Neuronal stem cell (in vitro differentiated cells): Measurements from ENCODE around the gene GMFB.

Source experiments
- DNase-seq: peaks from one replicate; pipeline ENCODE4 v3.0.0-alpha.2; 2013; ENCODE audit warnings: low spot score
- H2AFZ ChIP-seq: one replicate; pipeline ENCODE4 v1.6.1; 2013; ENCODE audit warnings: mild to moderate bottlenecking, low read length, inconsistent platforms
- H2AK5ac ChIP-seq: 2 replicates; pipeline ENCODE4 v1.6.1; 2013; ENCODE audit warnings: low read depth, mild to moderate bottlenecking, inconsistent platforms, low read length, moderate library complexity, mixed read lengths
- H2BK120ac ChIP-seq: 2 replicates; pipeline ENCODE4 v1.6.1; 2013; ENCODE audit warnings: low read depth, mild to moderate bottlenecking, inconsistent platforms, low read length, moderate library complexity, mixed read lengths
- H2BK12ac ChIP-seq: one replicate; pipeline ENCODE4 v1.6.1; 2013; ENCODE audit warnings: low read length, inconsistent platforms
- H2BK15ac ChIP-seq: 2 replicates; pipeline ENCODE4 v1.6.1; 2013; ENCODE audit warnings: mild to moderate bottlenecking, low read length, inconsistent platforms, mixed read lengths
- H2BK5ac ChIP-seq: one replicate; pipeline ENCODE4 v1.6.1; 2013; ENCODE audit warnings: inconsistent platforms, mild to moderate bottlenecking, low read length, moderate library complexity
- H3K14ac ChIP-seq: one replicate; pipeline ENCODE4 v1.6.1; 2013; ENCODE audit warnings: low read length, inconsistent platforms
- H3K18ac ChIP-seq: 2 replicates; pipeline ENCODE4 v1.6.1; 2013; ENCODE audit warnings: low read length, inconsistent platforms
- H3K23ac ChIP-seq: 2 replicates; pipeline ENCODE4 v1.6.1; 2013; ENCODE audit warnings: low read depth, mild to moderate bottlenecking, mixed read lengths, low read length, inconsistent platforms; ENCODE audit not compliant: poor library complexity
- H3K27ac ChIP-seq: replicated peaks from 3 replicates; pipeline ENCODE4 v1.5.1; 2013; ENCODE audit warnings: low read length, inconsistent platforms
- H3K27me3 ChIP-seq, 3 experiments: 2 replicates each; pipeline ENCODE4 v1.6.1; 2013; ENCODE audit warnings: low read length in 3 of 3, mild to moderate bottlenecking in 2 of 3, inconsistent platforms in 1 of 3, low read depth in 1 of 3, mixed read lengths in 1 of 3, moderate library complexity in 1 of 3; ENCODE audit not compliant: control insufficient read depth in 3 of 3, insufficient read depth in 3 of 3
- H3K36me3 ChIP-seq, 2 donors: replicated peaks in 1 of 2; 2 replicates each; pipeline ENCODE4 v1.6.1; 2013; ENCODE audit warnings: low read length in 2 of 2; ENCODE audit not compliant: control insufficient read depth in 2 of 2, insufficient read depth in 2 of 2
- H3K4ac ChIP-seq: 2 replicates; pipeline ENCODE4 v1.6.1; 2013; ENCODE audit warnings: inconsistent platforms, mild to moderate bottlenecking, low read length, moderate library complexity
- H3K4me1 ChIP-seq, 2 donors: 1 replicate in 1 of 2; 2 replicates in 1 of 2; pipeline ENCODE4 v1.6.1; 2013; ENCODE audit warnings: low read length in 2 of 2, low read depth in 1 of 2; ENCODE audit not compliant: control insufficient read depth in 2 of 2, insufficient read depth in 1 of 2
- H3K4me2 ChIP-seq: one replicate; pipeline ENCODE4 v1.6.1; 2013; ENCODE audit warnings: mild to moderate bottlenecking, low read length, inconsistent platforms; ENCODE audit not compliant: insufficient read depth, poor library complexity, severe bottlenecking
- H3K4me3 ChIP-seq, 2 donors: 2 replicates each; pipeline ENCODE4 v1.5.1; 2013; ENCODE audit warnings: low read length in 2 of 2, mild to moderate bottlenecking in 2 of 2, inconsistent platforms in 1 of 2, moderate library complexity in 1 of 2
- H3K79me1 ChIP-seq: one replicate; pipeline ENCODE4 v1.6.1; 2013; ENCODE audit warnings: low read depth, mild to moderate bottlenecking, inconsistent platforms, low read length, moderate library complexity
- H3K9ac ChIP-seq: one replicate; pipeline ENCODE4 v1.6.1; 2013; ENCODE audit warnings: mild to moderate bottlenecking, low read depth, low read length, inconsistent platforms; ENCODE audit not compliant: poor library complexity
- H3K9me3 ChIP-seq, 2 donors: replicated peaks in 1 of 2; 2 replicates each; pipeline versions ENCODE3 to v1.6.1; 2013; ENCODE audit warnings: low read length in 2 of 2, mild to moderate bottlenecking in 2 of 2, inconsistent platforms in 1 of 2, low read depth in 1 of 2, mixed read lengths in 1 of 2, moderate library complexity in 1 of 2; ENCODE audit not compliant: control insufficient read depth in 2 of 2, insufficient read depth in 1 of 2
- H4K8ac ChIP-seq: one replicate; pipeline ENCODE4 v1.6.1; 2013; ENCODE audit warnings: low read depth, mild to moderate bottlenecking, inconsistent platforms, low read length, moderate library complexity
- H4K91ac ChIP-seq: one replicate; pipeline ENCODE4 v1.6.1; 2013; ENCODE audit warnings: low read length, low read depth, mild to moderate bottlenecking, inconsistent platforms; ENCODE audit not compliant: poor library complexity
- WGBS, 2 donors: extraction: QIAGEN DNeasy Blood & Tissue Kit; methylation state at CpG; one replicate each; pipeline ENCODE4 v1.1.7; 2013; ENCODE audit warnings: missing lambda C conversion rate in 2 of 2, mixed read lengths in 1 of 2; ENCODE audit not compliant: insufficient read length in 2 of 2, insufficient replicate concordance in 1 of 2; ENCODE audit errors: extremely low coverage in 2 of 2; 5-methylcytosine and 5-hydroxymethylcytosine counted together

GMFB gene

GRCh38 chr14:54478636-54479215 is 10.1 kb downstream of the GMFB start:
- H2BK5ac ChIP-seq = no peak overlapping the region
- no peak overlapping the region for H2BK12ac ChIP-seq
- DNase-seq = no peak
- H2AFZ ChIP-seq = no peak overlapping the region
- H3K27me3 ChIP-seq = no peaks in the 10 kb centered on the region
- H3K4me3 ChIP-seq = no peak overlapping the region
- no peak overlapping the region for H3K4me2 ChIP-seq
- H3K18ac ChIP-seq = no peak overlapping the region
- no peak overlapping the region for H2BK15ac ChIP-seq
- H3K36me3 ChIP-seq = peaks cover 5 to 100% of the 10 kb centered on the region in 2 donors
- H3K23ac ChIP-seq = no peak overlapping the region
- no peak overlapping the region for H2AK5ac ChIP-seq
- no peaks in the 10 kb centered on the region for H3K9me3 ChIP-seq
- no peaks in the 10 kb centered on the region for H3K79me1 ChIP-seq
- no peak overlapping the region for H3K9ac ChIP-seq
- no peaks in the 10 kb centered on the region for H3K4me1 ChIP-seq
- no peak overlapping the region for H3K27ac ChIP-seq
- H4K8ac ChIP-seq = no peak overlapping the region
- H2BK120ac ChIP-seq = no peak overlapping the region
- H3K4ac ChIP-seq = no peak overlapping the region
- WGBS, 2 donors = no CpG with 5 or more reads among the region's 3 CpGs
- no peak overlapping the region for H4K91ac ChIP-seq
- no peak overlapping the region for H3K14ac ChIP-seq

- no peak overlapping the region for H2BK15ac ChIP-seq
- no peak overlapping the region for H3K14ac ChIP-seq
- H4K8ac ChIP-seq = no peak overlapping the region
- H2AK5ac ChIP-seq = no peak overlapping the region
- H3K79me1 ChIP-seq = no peaks in the 10 kb centered on the region
- H2BK12ac ChIP-seq = no peak overlapping the region
- no peak overlapping the region for H3K23ac ChIP-seq
- no peak overlapping the region for H3K4ac ChIP-seq
- H2BK120ac ChIP-seq = no peak overlapping the region
- peaks cover 0 to 11% of the 10 kb centered on the region in 2 donors for H3K4me1 ChIP-seq
- no peak overlapping the region for H2BK5ac ChIP-seq
- H3K4me3 ChIP-seq = no peak overlapping the region
- H3K36me3 ChIP-seq = peaks cover 2 to 80% of the 10 kb centered on the region in 2 donors
- WGBS, 2 donors = no CpG with 5 or more reads among the region's 4 CpGs
- H3K9ac ChIP-seq = no peak overlapping the region
- no peak for DNase-seq
- H3K27me3 ChIP-seq = no peaks in the 10 kb centered on the region
- H3K9me3 ChIP-seq = no peaks in the 10 kb centered on the region
- no peak overlapping the region for H3K4me2 ChIP-seq
- no peak overlapping the region for H3K18ac ChIP-seq
- no peak overlapping the region for H2AFZ ChIP-seq
- H4K91ac ChIP-seq = no peak overlapping the region
- no peak overlapping the region for H3K27ac ChIP-seq
Measured at GRCh38 chr14:54475911-54476310, 12.9 kb downstream of the GMFB start.

- Histone ChIP-seq H3K79me1 (no peaks in the 10 kb centered on the region), H3K23ac (no peak overlapping the region), H2BK15ac (no peak overlapping the region), H3K9ac (no peak overlapping the region), H3K14ac (no peak overlapping the region), H3K36me3 (peaks cover 2 to 75% of the 10 kb centered on the region in 2 donors), H3K4me2 (no peak overlapping the region), H2AFZ (no peak overlapping the region), H2AK5ac (no peak overlapping the region), H3K27me3 (no peaks in the 10 kb centered on the region), H4K91ac (no peak overlapping the region), H3K4ac (no peak overlapping the region), H2BK5ac (no peak overlapping the region), H3K4me1 (peaks cover 0 to 11% of the 10 kb centered on the region in 2 donors), H3K27ac (no peak overlapping the region), H2BK12ac (no peak overlapping the region), H3K18ac (no peak overlapping the region), H2BK120ac (no peak overlapping the region), H3K9me3 (no peaks in the 10 kb centered on the region), H3K4me3 (no peak overlapping the region), H4K8ac (no peak overlapping the region)
- WGBS, 2 donors = no CpG with 5 or more reads among the region's 4 CpGs
- DNase-seq = no peak
Measured at GRCh38 chr14:54475187-54475899, 13.4 kb downstream of the GMFB start.

DNA sequence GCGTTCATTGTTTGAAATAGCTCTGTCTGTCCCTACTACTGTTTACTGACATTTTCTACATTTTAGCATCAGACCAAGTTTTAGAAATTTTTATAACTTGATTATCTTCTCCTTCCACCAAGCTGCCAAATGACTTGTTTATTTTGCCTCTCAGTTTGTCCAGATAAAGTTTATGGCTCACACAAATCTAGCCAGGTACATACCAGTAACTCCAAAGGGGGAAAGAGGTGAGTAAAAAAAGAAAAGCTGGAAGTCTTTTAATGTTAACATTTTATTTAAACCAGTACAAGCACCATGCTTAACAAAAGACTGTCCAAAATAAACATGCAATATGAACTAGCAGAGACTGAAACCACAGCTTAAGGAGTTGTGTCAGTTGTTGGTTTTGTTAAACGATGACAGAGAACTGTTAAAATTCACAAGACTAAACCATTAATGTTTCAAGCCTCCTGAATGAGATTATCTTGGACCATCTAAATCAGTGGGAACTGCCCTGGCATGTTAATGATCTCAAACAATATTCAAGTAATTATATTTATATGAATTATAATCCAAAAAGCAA is 14.5 kb downstream of the GMFB start:
- H3K18ac ChIP-seq = no peak overlapping the region
- no peak overlapping the region for H3K14ac ChIP-seq
- H3K23ac ChIP-seq = no peak overlapping the region
- H2BK5ac ChIP-seq = no peak overlapping the region
- no peaks in the 10 kb centered on the region for H3K9me3 ChIP-seq
- H3K36me3 ChIP-seq = peaks cover 2 to 64% of the 10 kb centered on the region in 2 donors
- no peak overlapping the region for H4K8ac ChIP-seq
- H3K27ac ChIP-seq = no peak overlapping the region
- H3K4me3 ChIP-seq = no peak overlapping the region
- DNase-seq = no peak
- no peak overlapping the region for H2AFZ ChIP-seq
- no peak overlapping the region for H3K4ac ChIP-seq
- no peak overlapping the region for H3K9ac ChIP-seq
- WGBS, 2 donors = no CpG with 5 or more reads among the region's 2 CpGs
- no peaks in the 10 kb centered on the region for H3K79me1 ChIP-seq
- no peak overlapping the region for H2BK120ac ChIP-seq
- no peak overlapping the region for H4K91ac ChIP-seq
- H3K27me3 ChIP-seq = no peaks in the 10 kb centered on the region
- no peak overlapping the region for H2BK12ac ChIP-seq
- no peak overlapping the region for H2BK15ac ChIP-seq
- H3K4me2 ChIP-seq = no peak overlapping the region
- H3K4me1 ChIP-seq = peaks cover 0 to 11% of the 10 kb centered on the region in 2 donors
- no peak overlapping the region for H2AK5ac ChIP-seq
